Thyroid gland (tissue), 4 donors: ENCODE results near the gene NISCH. TPM values are rescaled to one million over a fixed set of nuclear protein-coding genes. Genes with fewer than 3 reads are reported as not detected.

ENCODE experiments used
- DNase-seq, 2 donors: peaks; one replicate each; pipeline ENCODE4 v3.0.0-alpha.2; 2019
- H3K27ac ChIP-seq, 3 donors: fragments of 200-600 bp; sonication (generic); 1 replicate in 2 of 3; 2 replicates in 1 of 3; pipeline ENCODE4 v1.5.1; 2016 to 2019; ENCODE audit warnings: mild to moderate bottlenecking in 1 of 3, moderate library complexity in 1 of 3
- H3K27me3 ChIP-seq: fragments of 200-600 bp; sonication (generic); one replicate; pipeline ENCODE4 v1.5.1; 2019
- H3K36me3 ChIP-seq, 2 donors: fragments of 200-600 bp; sonication (generic); one replicate each; pipeline ENCODE4 v1.5.1; 2016 to 2019
- H3K4me1 ChIP-seq, 2 donors: fragments of 200-600 bp; sonication (generic); one replicate each; pipeline ENCODE4 v1.5.1; 2017 to 2019
- H3K4me3 ChIP-seq, 3 donors: fragments of 200-600 bp; sonication (generic); replicated peaks in 1 of 3; 1 replicate in 2 of 3; 2 replicates in 1 of 3; pipeline ENCODE4 v1.5.1; 2016; ENCODE audit warnings: mild to moderate bottlenecking in 1 of 3
- H3K9me3 ChIP-seq: fragments of 200-600 bp; sonication (generic); one replicate; pipeline ENCODE4 v1.5.1; 2017
- POLR2A ChIP-seq, 2 donors: fragments of 450-650 bp; IDR thresholded peaks; one replicate each; pipeline ENCODE4 v1.6.1; 2017; ENCODE audit warnings: antibody characterized with exemption in 2 of 2, mild to moderate bottlenecking in 2 of 2, moderate library complexity in 1 of 2
- WGBS, 2 donors: methylation state at CpG; one replicate each; pipeline ENCODE4 v1.1.5; 2017; 5-methylcytosine and 5-hydroxymethylcytosine counted together
- intact Hi-C: fragments of 100-400 bp; cut with DNase I; formaldehyde crosslinking; loops from one replicate; pipeline ENCODE4 v1.15.1; 2023
- total RNA-seq, 4 donors: library from RNA; depleted of rRNA; stranded (reverse); fragments of >200 nt; gene quantifications; one replicate each; pipeline ENCODE4 v1.2.3, GENCODE V29; 2016
- TF ChIP-seq, protein P1 (sequence below), 6 experiments: fragments of 200-600 bp in 3 of 6; fragments of 450-650 bp in 3 of 6; sonication (generic) in 3 of 6; IDR thresholded peaks; one replicate each; pipeline ENCODE4 v1.5.1; 2016 to 2019; ENCODE audit warnings: antibody characterized with exemption in 6 of 6, mild to moderate bottlenecking in 2 of 6, inconsistent platforms in 1 of 6, moderate library complexity in 1 of 6

Gene NISCH
- total RNA-seq, 4 donors from 2014 or later = 71.8 to 88.2 (median 86.2) TPM

DNA sequence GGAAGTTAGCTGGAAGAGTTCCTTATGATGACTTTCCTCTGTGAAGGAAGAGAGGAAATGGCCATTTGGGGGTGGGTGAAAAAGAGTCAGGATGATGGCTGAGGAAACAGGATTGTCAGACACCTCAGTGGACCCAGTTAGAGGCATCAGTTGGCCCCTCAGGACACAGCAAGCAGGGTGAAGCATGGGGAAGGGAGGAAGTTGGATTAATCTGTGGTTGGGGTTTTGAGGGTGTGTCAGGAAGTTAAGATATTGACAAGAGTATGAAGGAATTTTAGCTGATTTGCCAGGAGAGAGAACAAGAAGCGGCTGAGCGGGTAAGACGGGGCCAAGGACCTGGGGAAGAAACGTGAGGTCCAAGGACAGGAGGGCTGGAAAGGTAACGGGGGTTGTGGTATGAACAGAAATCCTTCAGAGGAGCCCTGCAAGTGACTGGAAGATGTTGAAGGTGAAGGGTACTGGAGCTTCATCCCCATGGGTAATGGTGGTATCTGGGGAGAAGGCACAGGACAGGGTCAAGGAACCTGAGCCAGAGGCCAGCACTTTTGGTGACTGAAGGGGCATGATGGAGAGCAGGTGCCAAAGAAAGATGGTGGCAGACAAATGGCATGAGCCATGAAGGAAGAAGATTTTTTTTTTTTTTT, 83.7 kb downstream of the NISCH start:
- no peak overlapping the region for H3K4me3 ChIP-seq
- no peak for DNase-seq
- peak overlapping the region in 2 of 3 donors; percentile 93 to 94 for H3K27ac ChIP-seq
- TF ChIP-seq, protein P1, sequence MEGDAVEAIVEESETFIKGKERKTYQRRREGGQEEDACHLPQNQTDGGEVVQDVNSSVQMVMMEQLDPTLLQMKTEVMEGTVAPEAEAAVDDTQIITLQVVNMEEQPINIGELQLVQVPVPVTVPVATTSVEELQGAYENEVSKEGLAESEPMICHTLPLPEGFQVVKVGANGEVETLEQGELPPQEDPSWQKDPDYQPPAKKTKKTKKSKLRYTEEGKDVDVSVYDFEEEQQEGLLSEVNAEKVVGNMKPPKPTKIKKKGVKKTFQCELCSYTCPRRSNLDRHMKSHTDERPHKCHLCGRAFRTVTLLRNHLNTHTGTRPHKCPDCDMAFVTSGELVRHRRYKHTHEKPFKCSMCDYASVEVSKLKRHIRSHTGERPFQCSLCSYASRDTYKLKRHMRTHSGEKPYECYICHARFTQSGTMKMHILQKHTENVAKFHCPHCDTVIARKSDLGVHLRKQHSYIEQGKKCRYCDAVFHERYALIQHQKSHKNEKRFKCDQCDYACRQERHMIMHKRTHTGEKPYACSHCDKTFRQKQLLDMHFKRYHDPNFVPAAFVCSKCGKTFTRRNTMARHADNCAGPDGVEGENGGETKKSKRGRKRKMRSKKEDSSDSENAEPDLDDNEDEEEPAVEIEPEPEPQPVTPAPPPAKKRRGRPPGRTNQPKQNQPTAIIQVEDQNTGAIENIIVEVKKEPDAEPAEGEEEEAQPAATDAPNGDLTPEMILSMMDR (IDR thresholded peaks at IDR 0.05) = no peak
- TF ChIP-seq POLR2A (IDR thresholded peaks at IDR 0.05) = no peak
- peaks cover 37 to 61% of the 10 kb centered on the region in 2 donors for H3K4me1 ChIP-seq
- peaks cover 0 to 3% of the 10 kb centered on the region in 2 donors for H3K36me3 ChIP-seq
- H3K9me3 ChIP-seq = no peaks in the 10 kb centered on the region
- WGBS, 2 donors = 91 to 95% methylated on average over 5 of the region's 5 CpGs
- intact Hi-C loops = loop anchor here (5.0 kb wide), 1 partner anchor 487 kb away; no protein-coding TSS in a partner anchor
- no peaks in the 10 kb centered on the region for H3K27me3 ChIP-seq

DNA sequence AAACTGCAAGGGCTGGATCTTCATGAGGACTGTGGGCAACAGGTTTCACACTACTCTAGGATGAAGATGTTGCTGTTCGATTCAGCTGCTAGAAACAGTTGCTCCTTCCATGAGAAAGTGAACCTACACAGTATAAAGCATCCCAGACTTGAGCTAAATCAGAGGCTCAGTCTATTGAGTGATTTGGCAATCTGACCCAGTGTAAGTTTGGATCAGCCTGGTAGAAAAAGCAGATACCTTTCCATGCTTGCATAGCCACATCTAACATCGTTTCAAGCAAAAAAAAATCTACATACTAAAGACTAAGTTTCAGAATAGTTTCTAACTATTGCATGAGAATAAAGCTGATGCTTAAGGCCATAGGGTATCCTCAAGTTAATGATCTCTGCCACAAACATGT, 85.6 kb downstream of the NISCH start:
- Histone ChIP-seq H3K27ac (no peak overlapping the region), H3K27me3 (no peaks in the 10 kb centered on the region), H3K4me1 (peaks cover 40 to 61% of the 10 kb centered on the region in 2 donors), H3K36me3 (peaks cover 0 to 3% of the 10 kb centered on the region in 2 donors), H3K9me3 (no peaks in the 10 kb centered on the region), H3K4me3 (no peak overlapping the region)
- TF ChIP-seq, protein P1 (IDR thresholded peaks at IDR 0.05) = no peak
- no peak for TF ChIP-seq POLR2A (IDR thresholded peaks at IDR 0.05)
- intact Hi-C loops = no loop called here
- 79 to 90% methylated on average over 2 of the region's 2 CpGs for WGBS, 2 donors
- DNase-seq = no peak

Other genes with a start within 250 kb of the NISCH start
- under 1 TPM in 1 of 4 donors, not detected in 3; 0.40 TPM for gene TLR9, start 230.0 kb upstream of the NISCH start, total RNA-seq
- gene TWF2, start 216.4 kb upstream of the NISCH start, total RNA-seq = 10 to 100 TPM; 28.3 to 61.1 (median 50.4) TPM
- gene PPM1M, start 209.8 kb upstream of the NISCH start, total RNA-seq = 10 to 100 TPM; 15.8 to 22.8 (median 18.0) TPM
- gene WDR82, start 177.0 kb upstream of the NISCH start, total RNA-seq = 10 to 100 TPM; 66.4 to 76.4 (median 72.2) TPM
- gene GLYCTK, start 167.8 kb upstream of the NISCH start, total RNA-seq = 10 to 100 TPM in 3 of 4 donors, 1 to 10 TPM in 1; 8.9 to 20.3 (median 15.3) TPM
- gene DNAH1, start 139.3 kb upstream of the NISCH start, total RNA-seq = 10 to 100 TPM in 1 of 4 donors, 1 to 10 TPM in 3; 4.6 to 14.2 (median 7.5) TPM
- 10 to 100 TPM; 66.7 to 78.4 (median 73.8) TPM for gene BAP1, start 45.6 kb upstream of the NISCH start, total RNA-seq
- gene PHF7, start 44.9 kb upstream of the NISCH start, total RNA-seq = 10 to 100 TPM in 2 of 4 donors, 1 to 10 TPM in 2; 3.6 to 14.5 (median 9.5) TPM
- 10 to 100 TPM in 2 of 4 donors, 1 to 10 TPM in 2; 3.7 to 18.6 (median 11.5) TPM for gene SEMA3G, start 10.5 kb upstream of the NISCH start, total RNA-seq
- 10 to 100 TPM in 3 of 4 donors, 1 to 10 TPM in 1; 4.0 to 43.5 (median 13.9) TPM for gene TNNC1, start 1.6 kb upstream of the NISCH start, total RNA-seq
- gene STAB1, start 39.7 kb downstream of the NISCH start, total RNA-seq = 100 to 1,000 TPM in 1 of 4 donors, 10 to 100 TPM in 3; 31.8 to 100 (median 67.4) TPM
- 10 to 100 TPM; 40.5 to 55.1 (median 45.0) TPM for gene NT5DC2, start 78.3 kb downstream of the NISCH start, total RNA-seq
- gene UQCC5, start 81.0 kb downstream of the NISCH start, total RNA-seq = 10 to 100 TPM in 2 of 4 donors, 1 to 10 TPM in 2; 4.8 to 34.3 (median 9.4) TPM
- gene PBRM1, start 230.3 kb downstream of the NISCH start, total RNA-seq = 100 to 1,000 TPM; 111 to 165 (median 125) TPM
- gene GNL3, start 230.4 kb downstream of the NISCH start, total RNA-seq = 10 to 100 TPM; 39.2 to 68.4 (median 41.7) TPM